DMS 273 treated with DMSO at 0.1 percent for 48 hours (cell line): ENCODE measurements around the gene PRSS35.
A peak's percentile ranks its signal among the peaks of the same experiment; 100 is the strongest.
"Not testable (repeated sequence)": the region's sequence is repeated elsewhere in the genome, so short reads cannot be mapped to it uniquely, and the experiment has no call there.

Experiments used
- DNase-seq: peaks from one replicate; lab custom pipeline; 2025; lab: John Stamatoyannopoulos, UW

PRSS35 gene

GRCh38 chr6:83518816-83519480 is 6.6 kb downstream of the PRSS35 start:
- no peak for DNase-seq

DNA sequence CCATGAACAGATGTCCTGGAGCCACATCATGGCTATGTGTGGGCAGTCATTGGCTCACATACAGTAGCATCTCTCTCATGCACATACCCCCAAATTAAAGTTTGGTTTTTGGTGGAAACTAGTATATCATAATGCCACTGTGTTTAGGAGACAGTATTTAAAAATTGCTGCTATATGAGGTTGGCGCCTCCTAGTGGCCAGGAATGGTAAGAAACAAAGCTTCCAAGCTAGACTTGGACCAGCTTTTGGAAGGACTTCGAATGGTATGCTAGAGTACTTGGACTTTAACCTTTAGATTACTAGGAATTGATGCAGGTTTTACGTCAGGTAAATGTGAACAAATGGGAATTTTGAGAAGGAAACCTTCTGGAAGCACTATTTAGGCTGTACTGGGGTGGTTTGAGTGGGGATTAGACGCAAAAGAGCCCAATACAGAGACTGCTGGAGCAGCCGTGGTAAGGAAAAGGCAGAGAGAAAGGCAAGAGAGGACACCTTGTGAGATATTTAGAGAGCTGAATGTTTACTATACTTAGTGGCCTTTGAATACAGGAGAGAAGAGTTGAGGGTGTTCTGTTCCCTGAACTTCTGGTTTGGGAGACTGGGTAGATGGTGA is 23.8 kb downstream of the PRSS35 start:
- DNase-seq = peak; percentile 42

DNA sequence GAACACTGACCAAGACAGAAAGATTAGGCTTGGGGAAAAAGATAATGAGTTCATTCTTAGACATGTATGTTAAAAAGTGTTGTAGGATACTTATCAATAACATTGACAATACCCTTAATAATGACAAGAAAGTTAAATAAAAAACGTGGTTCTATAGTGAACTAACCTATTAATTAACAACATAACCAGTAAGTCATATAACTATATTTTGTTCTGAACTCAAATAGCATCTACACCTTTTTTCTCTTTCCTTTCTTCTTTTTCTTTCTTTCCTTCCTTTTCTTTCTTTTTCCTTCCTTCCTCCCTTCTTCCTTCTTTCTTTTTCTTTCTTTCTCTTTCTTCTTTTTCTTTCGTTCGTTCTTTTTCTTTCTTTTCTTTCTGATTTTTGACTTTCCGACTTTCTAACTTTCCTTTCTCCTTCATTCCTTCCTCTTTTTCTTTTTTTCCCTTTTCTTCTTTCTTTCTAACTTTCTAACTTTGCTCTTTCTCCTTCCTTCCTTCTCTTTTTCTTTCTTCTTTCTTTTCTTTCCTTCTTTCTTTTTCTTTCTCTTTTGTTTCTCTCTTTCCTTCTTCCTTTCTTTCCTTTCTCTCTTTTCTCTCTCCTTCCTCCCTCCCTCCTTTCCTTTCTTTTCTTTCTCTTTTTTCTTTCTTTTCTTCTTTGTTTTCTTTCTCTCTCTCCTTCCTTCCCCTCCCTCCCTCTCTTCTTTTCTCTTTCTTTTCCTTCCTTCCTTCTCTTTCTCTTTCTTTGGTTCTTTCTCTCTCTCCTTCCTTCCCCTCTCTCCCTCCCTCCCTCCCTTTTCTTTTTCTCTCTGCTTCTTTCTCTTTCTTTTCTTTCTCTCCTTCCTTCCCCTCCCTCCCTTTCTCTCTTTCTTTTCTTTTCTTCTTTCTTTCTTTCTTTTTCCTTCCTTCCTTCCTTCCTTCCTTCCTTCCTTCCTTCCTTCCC is 24.6 kb downstream of the PRSS35 start:
- DNase-seq = no peak

DNA sequence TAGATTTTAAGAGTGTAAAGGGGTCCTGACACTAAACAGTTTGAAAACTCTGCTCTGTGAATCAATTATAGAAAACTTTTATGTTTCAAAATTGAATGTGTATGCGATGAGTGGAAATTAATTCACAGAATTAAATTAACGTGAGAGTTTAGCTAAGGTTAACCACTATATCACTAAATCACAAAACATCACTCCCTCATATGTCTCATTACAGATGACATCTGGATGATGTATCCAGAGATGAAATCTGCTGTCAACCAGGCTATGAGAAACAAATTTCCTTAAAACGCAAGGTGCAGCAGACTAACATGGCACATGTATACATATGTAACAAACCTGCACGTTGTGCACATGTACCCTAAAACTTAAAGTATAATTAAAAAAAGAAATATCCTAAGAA is 27.3 kb downstream of the PRSS35 start:
- DNase-seq = no peak

DNA sequence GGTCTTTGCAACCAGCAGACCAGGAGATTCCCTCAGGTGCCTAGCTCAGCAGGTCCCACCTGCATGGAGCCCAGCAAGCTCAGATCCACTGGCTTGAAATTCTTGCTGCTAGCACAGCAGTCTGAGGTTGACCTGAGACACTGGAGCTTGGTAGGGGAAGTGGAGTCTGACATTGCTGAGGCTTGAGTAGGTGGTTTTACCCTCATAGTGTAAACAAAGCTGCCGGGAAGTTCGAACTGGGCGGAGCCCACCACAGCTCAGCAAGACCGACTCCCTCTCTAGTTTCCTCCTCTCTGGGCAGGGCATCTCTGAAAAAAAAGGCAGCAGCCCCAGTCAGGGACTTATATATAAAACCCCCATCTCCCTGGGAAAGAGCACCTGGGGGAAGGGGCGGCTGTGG is 34.3 kb downstream of the PRSS35 start:
- no peak for DNase-seq

GRCh38 chr6:83550482-83550881 is 38.1 kb downstream of the PRSS35 start:
- DNase-seq = not testable (repeated sequence)

DNA sequence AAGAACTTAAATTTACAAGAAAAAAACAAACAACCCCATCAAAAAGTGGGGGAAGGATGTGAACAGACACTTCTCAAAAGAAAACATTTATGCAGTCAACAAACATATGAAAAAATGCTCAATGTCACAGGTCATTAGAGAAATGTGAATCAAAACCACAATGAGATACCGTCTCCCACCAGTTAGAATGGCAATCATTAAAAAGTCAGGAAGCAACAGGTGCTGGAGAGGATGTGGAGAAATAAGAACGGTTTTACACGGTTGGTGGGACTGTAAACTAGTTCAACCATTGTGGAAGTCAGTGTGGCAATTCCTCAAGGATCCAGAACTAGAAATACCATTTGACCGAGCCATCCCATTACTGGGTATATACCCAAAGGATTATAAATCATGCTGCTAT is 39.4 kb downstream of the PRSS35 start:
- not testable (repeated sequence) for DNase-seq

DNA sequence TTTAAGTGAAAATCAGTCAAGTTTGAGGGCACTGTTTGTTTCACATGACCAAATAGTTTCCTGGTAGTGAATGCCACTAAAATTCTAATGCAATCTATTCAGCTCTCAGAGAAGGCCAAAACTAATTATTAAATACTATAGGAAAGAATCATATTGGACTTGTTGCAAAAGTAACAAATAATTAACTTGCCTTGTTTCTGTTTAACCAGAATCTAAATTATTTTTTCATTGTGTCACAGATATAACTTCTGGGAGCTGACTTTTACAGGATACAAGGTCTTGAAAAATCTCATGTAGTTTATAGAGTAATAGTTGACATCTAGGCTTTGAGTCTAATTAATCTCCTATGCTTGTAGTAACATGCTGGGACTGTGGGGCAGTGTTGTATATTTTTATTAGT is 44.5 kb downstream of the PRSS35 start:
- DNase-seq = no peak

DNA sequence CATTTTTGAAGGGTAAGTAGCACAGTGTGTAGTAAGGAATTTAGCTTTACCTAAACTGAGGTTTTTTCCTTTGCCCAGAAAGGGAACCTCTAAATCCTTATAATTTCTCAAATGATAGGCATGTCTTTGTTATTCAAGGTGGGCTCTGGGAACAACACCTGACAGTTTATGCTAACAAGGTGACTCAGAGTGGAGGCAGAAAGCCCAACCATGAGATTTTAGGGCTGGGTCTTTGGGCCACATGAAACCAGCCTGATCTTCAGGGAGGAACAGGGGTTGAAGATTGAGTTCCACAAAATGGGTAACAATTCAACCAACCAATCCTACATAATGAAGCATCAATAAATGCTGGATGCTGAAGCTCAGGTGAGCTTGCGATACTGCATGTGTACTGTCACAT is 46.6 kb downstream of the PRSS35 start:
- no peak for DNase-seq

- DNase-seq = not testable (repeated sequence)
These were observed 59.4 kb downstream of the PRSS35 start for GRCh38 chr6:83571663-83572185.

GRCh38 chr6:83574783-83575182 is 62.4 kb downstream of the PRSS35 start:
- DNase-seq = no peak
